GM21619 (cell line): ENCODE results near the gene ATG7.
"Not testable (repeated sequence)": the region's sequence is repeated elsewhere in the genome, so short reads cannot be mapped to it uniquely, and the experiment has no call there.

Experiments used
- ATAC-seq: cut with Tn5 transposase; IDR thresholded peaks from one replicate; pipeline ENCODE4 v1.9.1; 2021; ENCODE audit not compliant: unreplicated experiment

Gene ATG7

GRCh38 chr3:11348877-11349276, 76.7 kb downstream of the ATG7 start:
- ATAC-seq, result not testable (repeated sequence)

- ATAC-seq, result no peak
Measured at GRCh38 chr3:11349446-11349845, 77.2 kb downstream of the ATG7 start.

- no peak for ATAC-seq
Measured at GRCh38 chr3:11350374-11350773, 78.2 kb downstream of the ATG7 start.

GRCh38 chr3:11351451-11351850, 79.3 kb downstream of the ATG7 start:
- no peak for ATAC-seq

GRCh38 chr3:11356269-11356668, 84.1 kb downstream of the ATG7 start:
- no peak for ATAC-seq

GRCh38 chr3:11362600-11362999, 90.4 kb downstream of the ATG7 start:
- no peak for ATAC-seq

- no peak for ATAC-seq
Measured at GRCh38 chr3:11363715-11364114, 91.5 kb downstream of the ATG7 start.

GRCh38 chr3:11364181-11364580, 92.0 kb downstream of the ATG7 start:
- ATAC-seq, result no peak

GRCh38 chr3:11367143-11367693, 95.0 kb downstream of the ATG7 start:
- no peak for ATAC-seq

- ATAC-seq, result no peak
Measured at GRCh38 chr3:11370191-11370590, 98.0 kb downstream of the ATG7 start.

GRCh38 chr3:11370966-11371365, 98.8 kb downstream of the ATG7 start:
- no peak for ATAC-seq

- ATAC-seq, result no peak
Measured at GRCh38 chr3:11371747-11372146, 99.5 kb downstream of the ATG7 start.

GRCh38 chr3:11373235-11373634, 101.0 kb downstream of the ATG7 start:
- ATAC-seq, result no peak

GRCh38 chr3:11373654-11374053, 101.5 kb downstream of the ATG7 start:
- ATAC-seq, result no peak

GRCh38 chr3:11375333-11376088, 103.3 kb downstream of the ATG7 start:
- ATAC-seq, result no peak

GRCh38 chr3:11377719-11378118, 105.5 kb downstream of the ATG7 start:
- ATAC-seq, result no peak

GRCh38 chr3:11379238-11379823, 107.1 kb downstream of the ATG7 start:
- no peak for ATAC-seq

- no peak for ATAC-seq
Measured at GRCh38 chr3:11379824-11380701, 107.9 kb downstream of the ATG7 start.

GRCh38 chr3:11381141-11381540, 108.9 kb downstream of the ATG7 start:
- ATAC-seq, result no peak

GRCh38 chr3:11381563-11381962, 109.4 kb downstream of the ATG7 start:
- no peak for ATAC-seq

GRCh38 chr3:11382146-11382745, 110.0 kb downstream of the ATG7 start:
- no peak for ATAC-seq
